GM15510 (cell line): ENCODE results near the gene AFAP1L1.

ENCODE experiments used
- POLR2A ChIP-seq: IDR thresholded peaks from 3 replicates; pipeline ENCODE4 v1.6.1; 2011; ENCODE audit warnings: borderline replicate concordance; ENCODE audit not compliant: insufficient read length; ENCODE audit errors: extremely low read depth

AFAP1L1 gene

DNA sequence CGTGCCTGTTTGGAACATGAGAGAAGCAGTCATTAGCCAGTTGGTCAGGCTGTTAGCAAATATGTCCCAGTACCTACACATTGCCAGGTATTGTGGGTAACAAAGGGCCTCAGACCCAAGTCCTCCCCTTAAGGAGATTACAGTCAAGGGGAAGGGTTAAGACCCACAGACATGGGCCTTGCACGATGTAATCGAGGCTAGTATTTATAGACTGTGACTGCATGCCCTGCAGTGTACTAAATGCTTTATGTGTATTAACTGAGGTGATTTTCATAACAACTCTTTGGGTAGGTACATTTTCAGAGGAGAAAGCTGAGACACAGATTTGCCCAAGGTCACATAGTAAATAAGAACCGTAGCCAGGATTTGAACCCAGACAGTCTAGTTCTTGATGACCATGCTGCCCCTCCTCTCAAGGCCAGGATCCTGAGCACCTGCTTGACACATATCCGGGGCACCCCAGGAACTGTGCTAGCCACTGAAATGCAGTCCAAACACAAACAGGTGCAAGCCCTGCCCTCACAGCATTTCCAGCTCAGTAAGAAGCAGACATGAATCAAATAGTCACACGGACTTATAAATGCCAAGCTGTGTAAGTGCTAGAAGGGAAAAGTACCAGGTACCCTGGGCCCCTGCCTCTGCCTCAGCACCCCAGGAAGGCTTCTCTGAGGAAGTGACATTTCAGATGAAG lies 41.6 kb downstream of the AFAP1L1 start:
- no peak for TF ChIP-seq POLR2A

GRCh38 chr5:149314571-149315111 lies 43.0 kb downstream of the AFAP1L1 start:
- TF ChIP-seq POLR2A, result no peak

- TF ChIP-seq POLR2A, result no peak
Measured at GRCh38 chr5:149315753-149316152, 44.1 kb downstream of the AFAP1L1 start.

- no peak for TF ChIP-seq POLR2A
Measured at GRCh38 chr5:149317281-149318048, 45.8 kb downstream of the AFAP1L1 start.

GRCh38 chr5:149319174-149319573 lies 47.5 kb downstream of the AFAP1L1 start:
- no peak for TF ChIP-seq POLR2A

GRCh38 chr5:149320791-149321330 lies 49.2 kb downstream of the AFAP1L1 start:
- no peak for TF ChIP-seq POLR2A

- TF ChIP-seq POLR2A, result no peak
Measured at GRCh38 chr5:149322518-149322917, 50.9 kb downstream of the AFAP1L1 start.

DNA sequence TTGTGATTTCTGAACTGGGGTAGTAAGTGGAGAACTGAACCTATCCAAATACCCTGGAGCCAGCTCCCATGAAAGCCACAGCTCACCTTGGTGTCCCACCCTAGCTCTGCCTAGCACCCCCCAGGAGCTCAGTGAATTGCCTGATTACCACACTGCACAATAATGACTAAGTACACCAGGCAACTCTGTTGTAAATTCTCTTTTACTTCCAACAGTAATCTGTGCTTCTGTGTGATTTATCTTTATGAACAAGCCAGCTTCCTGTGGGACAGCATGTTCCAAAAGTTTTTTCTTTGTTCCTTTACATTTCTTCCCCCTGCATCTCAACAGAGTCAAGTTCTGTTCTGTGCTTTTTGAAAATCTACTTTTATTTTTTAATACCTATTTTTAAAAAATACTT lies 51.6 kb downstream of the AFAP1L1 start:
- no peak for TF ChIP-seq POLR2A

DNA sequence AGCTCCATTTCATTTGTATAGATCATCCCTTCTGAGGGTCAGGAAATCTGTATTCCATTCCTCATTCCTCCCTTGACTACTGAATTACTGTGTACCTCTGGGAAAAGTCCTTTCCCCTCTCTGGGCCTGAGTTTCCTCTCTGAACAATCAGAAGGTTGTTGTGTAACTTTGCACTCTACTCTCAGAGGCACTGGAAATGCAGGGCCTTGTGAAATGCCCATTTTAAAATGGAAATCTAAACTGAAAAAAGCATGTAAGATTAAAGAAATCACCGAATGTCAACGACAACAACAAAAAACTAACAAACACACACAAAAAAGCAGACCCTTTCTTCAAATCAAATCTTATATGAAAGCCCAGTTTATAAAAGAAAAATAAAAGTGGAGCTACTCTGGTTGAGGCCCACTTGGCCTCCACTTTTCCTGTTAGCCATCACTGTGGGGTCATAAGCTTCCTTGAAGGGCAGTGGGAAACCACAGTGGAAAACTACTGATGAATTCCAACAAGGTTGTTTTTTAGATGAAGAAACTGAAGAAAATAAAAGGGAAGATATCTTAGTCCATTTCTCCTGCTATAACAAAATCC lies 52.1 kb downstream of the AFAP1L1 start:
- TF ChIP-seq POLR2A, result no peak

- no peak for TF ChIP-seq POLR2A
Measured at GRCh38 chr5:149324641-149325040, 53.0 kb downstream of the AFAP1L1 start.

- no peak for TF ChIP-seq POLR2A
Measured at GRCh38 chr5:149325166-149325735, 53.6 kb downstream of the AFAP1L1 start.

GRCh38 chr5:149325894-149326293 lies 54.2 kb downstream of the AFAP1L1 start:
- no peak for TF ChIP-seq POLR2A

- no peak for TF ChIP-seq POLR2A
Measured at GRCh38 chr5:149326611-149327010, 55.0 kb downstream of the AFAP1L1 start.

DNA sequence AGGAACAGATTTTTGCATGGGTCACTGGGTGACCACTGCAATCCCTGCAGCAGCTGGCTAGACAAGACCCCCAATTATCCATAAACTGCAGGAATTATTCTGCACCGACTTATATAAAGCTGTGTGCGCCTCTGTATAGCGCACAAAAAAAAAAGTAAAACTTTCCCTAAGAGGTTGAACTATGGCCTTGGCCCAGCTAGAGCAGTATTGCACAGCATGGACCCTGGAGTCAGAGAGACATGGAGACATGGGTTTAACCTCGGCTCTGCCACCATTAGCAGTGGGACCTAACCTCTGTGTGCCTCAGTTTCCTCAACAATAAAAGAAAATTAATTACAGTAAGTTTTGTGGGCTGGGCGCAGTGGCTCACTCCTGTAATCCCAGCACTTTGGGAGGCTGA lies 56.5 kb downstream of the AFAP1L1 start:
- no peak for TF ChIP-seq POLR2A
